ENCODE measurements around the gene RALGPS1. TPM values are rescaled to one million over a fixed set of nuclear protein-coding genes. Genes with fewer than 3 reads are reported as not detected.

Gene RALGPS1
- total and polyA plus RNA-seq, 7 donors = 3.9 to 7.7 (median 5.4) TPM

GRCh38 chr9:126885131-126885641 is 29.4 kb upstream of the RALGPS1 start:
- intact Hi-C loops (cut with DNase I) = no loop called here
- no peak for TF ChIP-seq CTCF (IDR thresholded peaks at IDR 0.05)

GRCh38 chr9:126886034-126886822 is 28.4 kb upstream of the RALGPS1 start:
- DNase-seq = no peak
- peak; percentile 21 to 53 (median 36) for ATAC-seq

More at GRCh38 chr9:126885131-126885641, 29.4 kb upstream of the RALGPS1 start:
- Histone ChIP-seq H3K27me3 (ENCODE audit: insufficient read depth in 3 of 3, low read length in 2 of 3) (no peaks in the 10 kb centered on the region), H3K4me1 (peaks cover 46% of the 10 kb centered on the region), H3K36me3 (ENCODE audit: insufficient read depth in 1 of 2, low read depth in 1 of 2) (peaks cover 0 to 10% of the 10 kb centered on the region in 2 donors), H3K9me3 (no peaks in the 10 kb centered on the region), H3K27ac (peak overlapping the region; percentile 36), H3K4me3 (no peak overlapping the region)
- no peak for DNase-seq
- ATAC-seq = peak in 3 of 4 donors; percentile 41 to 53 (median 48)
- WGBS, 3 donors = 43 to 61% (median 52%) methylated on average over 6 of the region's 6 CpGs

GRCh38 chr9:126886897-126887296 is 27.7 kb upstream of the RALGPS1 start:
- ATAC-seq = peak; percentile 77 to 83 (median 78)
- Histone ChIP-seq H3K4me3 (no peak overlapping the region), H3K27me3 (ENCODE audit: insufficient read depth in 3 of 3, low read length in 2 of 3) (no peaks in the 10 kb centered on the region), H3K4me1 (peaks cover 41% of the 10 kb centered on the region), H3K27ac (peak overlapping the region; percentile 13), H3K9me3 (no peaks in the 10 kb centered on the region), H3K36me3 (ENCODE audit: insufficient read depth in 1 of 2, low read depth in 1 of 2) (no peaks in the 10 kb centered on the region)
- no peak for TF ChIP-seq CTCF (IDR thresholded peaks at IDR 0.05)
- 37 to 48% (median 38%) methylated on average over 10 of the region's 10 CpGs for WGBS, 3 donors
- DNase-seq = no peak
- intact Hi-C loops (cut with DNase I) = no loop called here

More at GRCh38 chr9:126886034-126886822, 28.4 kb upstream of the RALGPS1 start:
- H3K27ac ChIP-seq = peak overlapping the region; percentile 13
- WGBS, 3 donors = 74 to 75% (median 74%) methylated on average over 23 of the region's 23 CpGs
- intact Hi-C loops (cut with DNase I) = no loop called here
- TF ChIP-seq CTCF (IDR thresholded peaks at IDR 0.05) = no peak
- peaks cover 46% of the 10 kb centered on the region for H3K4me1 ChIP-seq
- no peaks in the 10 kb centered on the region for H3K36me3 ChIP-seq (ENCODE audit: insufficient read depth in 1 of 2, low read depth in 1 of 2)
- H3K9me3 ChIP-seq = no peaks in the 10 kb centered on the region
- H3K27me3 ChIP-seq (ENCODE audit: insufficient read depth in 3 of 3, low read length in 2 of 3) = no peaks in the 10 kb centered on the region
- no peak overlapping the region for H3K4me3 ChIP-seq

- Histone ChIP-seq H3K4me3 (no peak overlapping the region), H3K27me3 (ENCODE audit: insufficient read depth in 3 of 3, low read length in 2 of 3) (no peaks in the 10 kb centered on the region), H3K36me3 (ENCODE audit: insufficient read depth in 1 of 2, low read depth in 1 of 2) (no peaks in the 10 kb centered on the region), H3K27ac (no peak overlapping the region), H3K4me1 (peaks cover 6% of the 10 kb centered on the region), H3K9me3 (no peaks in the 10 kb centered on the region)
- intact Hi-C loops (cut with DNase I) = no loop called here
- TF ChIP-seq CTCF (IDR thresholded peaks at IDR 0.05) = no peak
- WGBS, 3 donors = 60 to 82% (median 69%) methylated on average over 3 of the region's 3 CpGs
- DNase-seq = no peak
- ATAC-seq = no peak
Measured at GRCh38 chr9:126891676-126892075, 22.9 kb upstream of the RALGPS1 start.
